ENCODE results near the gene ULBP2.
"Not testable (repeated sequence)": the region's sequence is repeated elsewhere in the genome, so short reads cannot be mapped to it uniquely, and the experiment has no call there.

ULBP2 gene

GRCh38 chr6:149967591-149967990 is 25.8 kb downstream of the ULBP2 start:
- DNase-seq (ENCODE audit: low read depth in 2 of 2): no peak

GRCh38 chr6:149967999-149968398 is 26.2 kb downstream of the ULBP2 start:
- DNase-seq (ENCODE audit: low read depth in 2 of 2): not testable (repeated sequence)

DNA sequence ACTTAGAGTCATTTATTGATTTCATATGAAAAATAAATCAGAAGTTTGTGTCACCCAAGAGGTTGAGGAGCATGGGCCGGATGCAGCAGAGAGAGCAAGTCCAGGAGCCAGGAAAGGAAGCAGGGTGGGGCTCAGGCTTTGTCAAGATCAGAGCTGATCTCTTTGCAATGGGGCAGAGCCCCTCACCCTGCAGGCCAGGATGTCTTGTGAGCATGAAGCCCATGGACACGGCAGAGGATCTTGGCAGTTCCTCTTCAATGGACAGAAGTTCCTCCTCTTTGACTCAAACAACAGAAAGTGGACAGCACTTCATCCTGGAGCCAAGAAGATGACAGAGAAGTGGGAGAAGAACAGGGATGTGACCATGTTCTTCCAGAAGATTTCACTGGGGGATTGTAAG is 27.1 kb downstream of the ULBP2 start:
- not testable (repeated sequence) for DNase-seq (ENCODE audit: low read depth in 2 of 2)

GRCh38 chr6:149969635-149970034 is 27.8 kb downstream of the ULBP2 start:
- DNase-seq (ENCODE audit: low read depth in 2 of 2): no peak

DNA sequence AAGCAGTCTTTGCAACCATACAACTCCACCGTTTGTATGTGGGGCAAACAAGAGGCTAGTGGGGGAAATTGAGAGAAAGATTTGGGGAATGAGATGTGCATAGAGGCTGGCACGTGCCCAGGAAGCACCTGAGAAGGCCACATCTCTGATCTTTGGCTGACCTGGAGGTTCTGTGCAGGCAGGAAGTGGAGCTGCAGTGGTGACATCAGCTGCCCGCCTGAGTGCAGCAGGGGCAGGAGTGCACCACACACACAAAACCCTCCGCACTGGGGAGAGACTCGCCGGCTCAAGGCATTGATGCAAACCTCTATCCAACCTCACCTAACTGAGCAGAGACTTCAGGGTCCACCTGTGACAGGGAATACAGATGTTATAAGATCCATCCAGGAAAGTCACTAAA is 32.6 kb downstream of the ULBP2 start:
- not testable (repeated sequence) for DNase-seq (ENCODE audit: low read depth in 2 of 2)

GRCh38 chr6:149974825-149975224 is 33.0 kb downstream of the ULBP2 start:
- DNase-seq (ENCODE audit: low read depth in 2 of 2): no peak

DNA sequence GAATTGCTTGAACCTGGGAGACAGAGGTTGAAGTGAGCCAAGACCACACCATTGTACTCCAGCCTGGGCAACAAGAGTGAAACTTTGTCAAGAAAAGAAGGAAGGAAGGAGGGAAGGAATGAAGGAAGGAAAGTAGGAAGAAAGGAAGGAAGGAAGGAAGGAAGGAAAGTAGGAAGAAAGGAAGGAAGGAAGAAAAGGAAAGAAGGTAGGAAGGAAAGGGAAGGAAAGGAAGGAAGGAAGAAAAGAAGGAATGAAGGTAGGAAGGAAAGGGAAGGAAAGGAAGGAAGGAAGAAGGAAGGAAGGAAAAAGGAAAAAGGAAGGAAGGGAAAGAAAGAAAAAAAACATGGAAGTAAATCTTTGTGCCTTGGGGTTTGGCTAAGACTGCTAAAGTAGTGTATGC is 33.6 kb downstream of the ULBP2 start:
- no peak for DNase-seq (ENCODE audit: low read depth in 2 of 2)

GRCh38 chr6:149977221-149977620 is 35.4 kb downstream of the ULBP2 start:
- DNase-seq (ENCODE audit: low read depth in 2 of 2): no peak

GRCh38 chr6:149978610-149979009 is 36.8 kb downstream of the ULBP2 start:
- DNase-seq (ENCODE audit: low read depth in 2 of 2): no peak

- no peak for DNase-seq (ENCODE audit: low read depth in 2 of 2)
These were observed 37.5 kb downstream of the ULBP2 start for GRCh38 chr6:149979293-149979692.

GRCh38 chr6:149983145-149983544 is 41.3 kb downstream of the ULBP2 start:
- no peak for DNase-seq (ENCODE audit: low read depth in 2 of 2)

DNA sequence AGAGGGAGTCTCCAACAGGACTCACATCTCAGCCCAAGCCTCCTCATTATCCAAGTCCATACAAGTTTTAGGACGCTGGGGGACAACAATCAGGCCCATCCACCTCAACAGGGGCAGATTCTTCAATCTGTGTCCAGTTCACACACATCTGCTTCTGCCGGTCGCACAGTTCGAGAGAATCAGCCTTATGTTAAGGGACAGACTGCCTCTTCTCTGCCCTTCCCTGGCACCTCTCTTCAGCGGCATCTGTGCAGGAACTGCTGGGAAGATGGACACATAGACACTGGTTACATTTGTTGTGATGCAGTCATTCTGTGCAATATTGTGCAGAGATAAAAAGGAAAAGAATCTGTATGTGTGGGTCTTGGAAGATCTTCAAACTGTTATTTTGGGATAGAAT is 43.0 kb downstream of the ULBP2 start:
- no peak for DNase-seq (ENCODE audit: low read depth in 2 of 2)

DNA sequence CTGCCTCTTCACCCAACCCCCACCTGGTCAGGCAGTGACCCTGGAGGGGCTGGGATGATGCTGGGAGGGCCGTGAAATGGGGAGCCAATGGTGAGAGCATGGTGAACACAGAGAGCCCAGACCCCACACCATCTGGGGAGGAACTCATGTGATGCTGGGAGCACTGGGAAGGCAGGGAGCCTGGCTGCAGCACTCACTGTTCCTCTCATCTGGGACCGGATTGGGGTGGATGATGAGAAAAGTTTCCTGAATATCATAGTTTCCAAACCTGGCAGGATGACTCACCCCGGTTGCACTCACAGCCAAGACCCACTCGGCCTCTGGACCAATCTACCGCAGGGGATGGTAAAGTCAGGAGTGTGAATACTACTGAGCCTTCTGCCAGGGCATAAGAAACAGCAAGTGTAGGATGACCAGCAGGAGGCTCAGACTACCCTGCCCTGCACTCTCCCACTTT is 43.7 kb downstream of the ULBP2 start:
- no peak for DNase-seq (ENCODE audit: low read depth in 2 of 2)

GRCh38 chr6:149987602-149988107 is 45.8 kb downstream of the ULBP2 start:
- no peak for DNase-seq (ENCODE audit: low read depth in 2 of 2)

DNA sequence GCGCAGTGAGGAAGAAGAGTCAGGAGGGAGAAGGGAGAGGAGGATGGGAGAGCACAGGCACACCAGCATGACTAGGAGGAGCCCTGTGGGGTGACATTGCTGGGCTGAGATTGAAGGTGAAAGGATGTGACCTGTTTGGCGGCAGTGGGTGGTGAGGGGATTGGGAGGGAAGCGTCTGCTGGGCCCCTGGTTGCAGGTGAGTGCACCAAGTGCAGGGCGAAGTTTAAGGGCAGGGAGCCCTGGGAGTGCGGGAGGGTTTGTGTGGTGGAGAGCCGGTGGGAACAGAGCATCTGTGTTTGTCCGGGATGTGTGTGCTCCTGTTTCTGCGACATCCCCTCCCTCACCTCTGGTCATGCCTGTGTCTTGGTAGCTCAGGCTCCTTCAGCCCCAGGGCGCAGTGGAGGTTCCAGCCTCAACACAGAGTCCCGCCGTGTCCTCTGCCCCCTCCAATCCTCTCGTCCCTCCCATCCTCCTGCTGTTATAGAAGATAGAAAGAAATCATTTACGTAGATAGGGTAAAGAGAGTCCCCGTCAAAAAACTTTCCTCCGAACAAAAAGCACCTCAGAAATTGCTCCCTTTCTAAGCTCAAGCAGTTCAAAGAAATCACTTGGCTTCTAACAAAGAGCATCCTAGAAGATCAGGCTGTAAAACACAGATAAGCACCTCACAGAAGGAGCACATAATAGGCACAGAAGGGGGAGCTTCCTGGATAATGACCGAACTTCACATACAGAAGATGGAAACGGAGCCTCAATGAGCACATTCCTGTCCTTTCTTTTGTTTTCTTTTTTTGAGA is 46.9 kb downstream of the ULBP2 start:
- no peak for DNase-seq (ENCODE audit: low read depth in 2 of 2)

- no peak for DNase-seq (ENCODE audit: low read depth in 2 of 2)
These were observed 48.4 kb downstream of the ULBP2 start for GRCh38 chr6:149990212-149990660.

GRCh38 chr6:149990661-149991471 is 49.1 kb downstream of the ULBP2 start:
- DNase-seq (ENCODE audit: low read depth in 2 of 2): no peak

- DNase-seq (ENCODE audit: low read depth in 2 of 2): not testable (repeated sequence)
These were observed 49.6 kb downstream of the ULBP2 start for GRCh38 chr6:149991472-149991795.

DNA sequence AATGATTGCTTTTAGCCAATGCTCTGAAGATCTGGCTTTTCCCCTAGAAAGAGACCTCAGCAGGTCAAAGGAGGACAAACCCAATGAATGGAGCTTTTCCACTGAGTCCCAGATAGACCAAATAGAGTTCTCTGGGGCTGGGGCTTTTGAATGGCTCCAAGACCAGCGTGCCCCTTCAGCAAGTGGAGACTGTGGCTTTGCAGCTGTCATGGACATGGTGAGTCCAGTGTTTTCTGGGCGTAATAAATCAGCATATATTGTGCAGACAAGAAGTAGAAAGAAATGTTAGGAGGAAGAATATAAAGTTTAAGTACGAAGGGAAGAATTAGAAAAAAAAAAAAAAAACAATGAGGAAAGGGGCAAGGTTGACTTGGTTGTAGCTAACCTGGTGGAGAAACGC is 50.0 kb downstream of the ULBP2 start:
- DNase-seq (ENCODE audit: low read depth in 2 of 2): no peak

- no peak for DNase-seq (ENCODE audit: low read depth in 2 of 2)
These were observed 53.5 kb downstream of the ULBP2 start for GRCh38 chr6:149995235-149995750.

DNA sequence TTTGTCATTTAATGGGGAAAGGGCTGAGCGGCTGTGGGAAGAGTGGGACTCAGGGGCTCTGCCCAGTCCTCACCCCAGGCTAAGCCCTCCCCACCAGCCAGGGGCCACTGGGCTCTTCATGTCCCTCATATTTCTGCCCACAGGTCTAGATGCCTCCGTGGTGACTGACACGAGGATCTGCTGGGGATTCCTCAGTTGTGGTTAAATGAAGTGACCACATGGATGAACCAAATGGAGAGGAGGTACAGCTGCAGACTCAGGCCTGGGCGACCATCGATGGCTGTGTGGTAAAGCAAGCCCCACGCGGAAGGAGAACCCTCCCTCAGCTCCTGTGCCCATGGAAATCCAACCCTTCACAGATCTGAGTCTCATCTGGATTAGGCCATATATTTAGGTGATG is 54.2 kb downstream of the ULBP2 start:
- no peak for DNase-seq (ENCODE audit: low read depth in 2 of 2)

All from stimulated activated CD8-positive, alpha-beta memory T cell treated with anti-CD3 and anti-CD28 coated beads, Interleukin-15, amount 100 ng/mL, for 48 hours (primary cell).